IMR-90 (cell line): Measurements from ENCODE around the gene USP32. TPM values are rescaled to one million over a fixed set of nuclear protein-coding genes. Genes with fewer than 3 reads are reported as not detected.

Experiments
- ATAC-seq: fragments of 200-7000 bp; cut with Tn5 transposase; 2 replicates; pipeline ENCODE4 v1.9.1; 2020; ENCODE audit warnings: low read depth, mild to moderate bottlenecking, moderate library complexity
- BruUV-seq: library from RNA; stranded (reverse); fragments of 400-500 nt; replicated peaks from 2 replicates; lab custom pipeline; 2021; lab: Mats Ljungman, UMichigan
- CTCF ChIA-PET: fragments of 300-600 bp; formaldehyde crosslinking; extraction: SDS; loops from one replicate; lab custom pipeline; 2021; ENCODE audit warnings: antibody characterized with exemption; lab: Yijun Ruan, JAX
- POLR2A ChIA-PET: fragments of 300-600 bp; sonication (Branson Sonifier 250); formaldehyde crosslinking; loops from one replicate; lab custom pipeline; 2022; ENCODE audit warnings: antibody characterized with exemption; ENCODE audit not compliant: unreplicated experiment; lab: Charles Lee
- DNase-seq: peaks from one replicate; pipeline ENCODE4 v3.0.0; 2013
- H2AFZ ChIP-seq: replicated peaks from 2 replicates; pipeline ENCODE3; 2013; ENCODE audit warnings: low read length, mild to moderate bottlenecking; ENCODE audit not compliant: poor library complexity
- H2AK5ac ChIP-seq: 2 replicates; pipeline ENCODE4 v1.6.1; 2013; ENCODE audit warnings: low read depth, low read length, inconsistent platforms
- H2AK9ac ChIP-seq: replicated peaks from 2 replicates; pipeline ENCODE3; 2013; ENCODE audit warnings: mild to moderate bottlenecking, low read depth, low read length, moderate library complexity; ENCODE audit not compliant: poor library complexity
- H2BK120ac ChIP-seq: 2 replicates; pipeline ENCODE4 v1.6.1; 2013; ENCODE audit warnings: low read depth, low read length, inconsistent platforms
- H2BK15ac ChIP-seq: 3 replicates; pipeline ENCODE4 v1.6.1; 2013; ENCODE audit warnings: low read depth, low read length, inconsistent platforms
- H2BK20ac ChIP-seq: 2 replicates; pipeline ENCODE4 v1.6.1; 2013; ENCODE audit warnings: low read depth, mild to moderate bottlenecking, inconsistent platforms, low read length, moderate library complexity
- H2BK5ac ChIP-seq: 2 replicates; pipeline ENCODE4 v1.6.1; 2013; ENCODE audit warnings: mild to moderate bottlenecking, low read depth, low read length, inconsistent platforms; ENCODE audit not compliant: poor library complexity, severe bottlenecking
- H3K14ac ChIP-seq: replicated peaks from 2 replicates; pipeline ENCODE4 v1.6.1; 2013; ENCODE audit warnings: low read depth, low read length, inconsistent platforms
- H3K18ac ChIP-seq: 2 replicates; pipeline ENCODE4 v1.6.1; 2013; ENCODE audit warnings: low read depth, low read length, control low read depth
- H3K23ac ChIP-seq: 2 replicates; pipeline ENCODE4 v1.6.1; 2013; ENCODE audit warnings: low read depth, low read length, inconsistent platforms
- H3K27ac ChIP-seq: 2 replicates; pipeline ENCODE4 v1.5.1; 2013; ENCODE audit warnings: mild to moderate bottlenecking, control low read depth, low read length; ENCODE audit not compliant: insufficient read depth
- H3K27me3 ChIP-seq: 2 replicates; pipeline ENCODE4 v1.6.1; 2013; ENCODE audit warnings: low read length; ENCODE audit not compliant: control insufficient read depth, insufficient read depth
- H3K36me3 ChIP-seq: 2 replicates; pipeline ENCODE4 v1.6.1; 2013; ENCODE audit warnings: low read length, mixed read lengths; ENCODE audit not compliant: control insufficient read depth, insufficient read depth
- H3K4ac ChIP-seq: 2 replicates; pipeline ENCODE4 v1.6.1; 2013; ENCODE audit warnings: low read depth, low read length, inconsistent platforms
- H3K4me1 ChIP-seq: 2 replicates; pipeline ENCODE4 v1.6.1; 2013; ENCODE audit warnings: low read length, mixed read lengths; ENCODE audit not compliant: control insufficient read depth, insufficient read depth
- H3K4me2 ChIP-seq: 2 replicates; pipeline ENCODE4 v1.6.1; 2013; ENCODE audit warnings: low read depth, mild to moderate bottlenecking, control low read depth, low read length, moderate library complexity
- H3K4me3 ChIP-seq: 2 replicates; pipeline ENCODE4 v1.5.1; 2013; ENCODE audit warnings: low read depth, mild to moderate bottlenecking, control low read depth, low read length, moderate library complexity; ENCODE audit not compliant: insufficient read depth
- H3K56ac ChIP-seq: 2 replicates; pipeline ENCODE4 v1.6.1; 2013; ENCODE audit warnings: low read length, inconsistent platforms; ENCODE audit not compliant: insufficient read depth; ENCODE audit errors: extremely low read depth
- H3K79me1 ChIP-seq, 2 experiments: 2 replicates each; pipeline ENCODE4 v1.6.1; 2013; ENCODE audit warnings: low read length in 2 of 2, inconsistent platforms in 1 of 2, low read depth in 1 of 2
- H3K9ac ChIP-seq: 2 replicates; pipeline ENCODE4 v1.6.1; 2013; ENCODE audit warnings: low read depth, low read length, control low read depth
- H3K9me1 ChIP-seq: 2 replicates; pipeline ENCODE4 v1.6.1; 2013; ENCODE audit warnings: low read length, inconsistent platforms; ENCODE audit not compliant: insufficient read depth
- H3K9me3 ChIP-seq: 2 replicates; pipeline ENCODE4 v1.6.1; 2013; ENCODE audit warnings: low read length; ENCODE audit not compliant: control insufficient read depth, insufficient read depth
- H4K20me1 ChIP-seq: 2 replicates; pipeline ENCODE4 v1.6.1; 2013; ENCODE audit warnings: low read length, inconsistent platforms; ENCODE audit not compliant: insufficient read depth
- H4K5ac ChIP-seq: 2 replicates; pipeline ENCODE4 v1.6.1; 2013; ENCODE audit warnings: mild to moderate bottlenecking, low read depth, low read length, control low read depth
- H4K8ac ChIP-seq, 2 experiments: 2 replicates each; pipeline ENCODE4 v1.6.1; 2013; ENCODE audit warnings: low read depth in 2 of 2, low read length in 2 of 2, control low read depth in 1 of 2, inconsistent platforms in 1 of 2
- H4K91ac ChIP-seq: 2 replicates; pipeline ENCODE4 v1.6.1; 2013; ENCODE audit warnings: low read depth, low read length, inconsistent platforms; ENCODE audit not compliant: insufficient read depth
- CEBPB ChIP-seq: IDR thresholded peaks from 2 replicates; pipeline ENCODE4 v1.6.1; 2012; ENCODE audit warnings: low read depth, low read length, improper control_type of control experiment
- CTCF ChIP-seq: conservative IDR thresholded peaks from 2 replicates; pipeline ENCODE4 v1.5.1; 2012; ENCODE audit warnings: mild to moderate bottlenecking, low read depth, low read length, improper control_type of control experiment
- FOS ChIP-seq: fragments of 150-350 bp; IDR thresholded peaks from 2 replicates; pipeline ENCODE4 v1.6.1; 2016; ENCODE audit warnings: low read depth, low read length
- MAFK ChIP-seq: IDR thresholded peaks from 2 replicates; pipeline ENCODE4 v1.6.1; 2012; ENCODE audit warnings: low read depth, low read length, improper control_type of control experiment
- MAZ ChIP-seq: IDR thresholded peaks from 2 replicates; pipeline ENCODE4 v1.6.1; 2012; ENCODE audit warnings: low read depth, mild to moderate bottlenecking, low read length, improper control_type of control experiment, moderate library complexity, borderline replicate concordance
- POLR2A ChIP-seq: IDR thresholded peaks from 2 replicates; pipeline ENCODE4 v1.6.1; 2012; ENCODE audit warnings: mild to moderate bottlenecking, low read depth, low read length
- RAD21 ChIP-seq: IDR thresholded peaks from 2 replicates; pipeline ENCODE4 v1.6.1; 2012; ENCODE audit warnings: low read length, improper control_type of control experiment
- RCOR1 ChIP-seq: IDR thresholded peaks from 2 replicates; pipeline ENCODE4 v1.6.1; 2012; ENCODE audit warnings: mild to moderate bottlenecking, low read length, improper control_type of control experiment; ENCODE audit not compliant: insufficient replicate concordance
- SMC3 ChIP-seq: fragments of 150-350 bp; IDR thresholded peaks from 2 replicates; pipeline ENCODE4 v1.6.1; 2016; ENCODE audit warnings: low read depth, mild to moderate bottlenecking, antibody characterized with exemption, low read length, moderate library complexity
- USF2 ChIP-seq: fragments of 150-350 bp; IDR thresholded peaks from 2 replicates; pipeline ENCODE4 v1.6.1; 2017; ENCODE audit warnings: mild to moderate bottlenecking, antibody characterized with exemption, low read length, low read depth
- WGBS, 2 experiments: methylation state at CpG; one replicate each; pipeline versions ENCODE4 v1.1.5 to v1.1.7; 2013; ENCODE audit warnings: missing lambda C conversion rate in 2 of 2; ENCODE audit not compliant: insufficient read length in 1 of 2; ENCODE audit errors: extremely low coverage in 2 of 2; 5-methylcytosine and 5-hydroxymethylcytosine counted together
- dilution Hi-C: fragments of 300-500 bp; cut with HindIII; formaldehyde crosslinking; loops from one replicate; pipeline ENCODE4 v1.14.3; 2018; ENCODE audit warnings: low sequenced_read_pairs; ENCODE audit not compliant: unreplicated experiment
- in situ Hi-C: fragments of 300-500 bp; cut with MboI; formaldehyde crosslinking; loops from 3 replicates; pipeline ENCODE4 v1.14.3; 2019; ENCODE audit warnings: low sequenced_read_pairs, inconsistent platforms, mixed read lengths
- intact Hi-C: fragments of 100-400 bp; cut with micrococcal nuclease; formaldehyde crosslinking; loops from 2 replicates; pipeline ENCODE4 v1.10.0; 2022
- polyA plus RNA-seq, 3 experiments: library from polyadenylated mRNA; depleted of rRNA; stranded (reverse); fragments of >200 nt; gene quantifications; 2 replicates each; pipeline ENCODE4 v1.2.3, GENCODE V29; 2012; ENCODE audit warnings: low replicate concordance in 1 of 3
- total RNA-seq: library from RNA; depleted of rRNA; stranded (reverse); fragments of >200 nt; gene quantifications from 2 replicates; pipeline ENCODE4 v1.2.3, GENCODE V29; 2012

Gene USP32
- total and polyA plus RNA-seq, 2 of the 4 experiments (the other 2 are of a cell fraction), result 16.8 to 46.8 TPM

GRCh38 chr17:60293580-60294335, 98.2 kb downstream of the USP32 start:
- Histone ChIP-seq H4K20me1 (peaks cover 5% of the 10 kb centered on the region), H2BK15ac (no peak overlapping the region), H3K23ac (no peak overlapping the region), H2AFZ (no peak overlapping the region), H3K4me3 (no peak overlapping the region), H3K27ac (no peak overlapping the region), H2BK5ac (no peak overlapping the region), H3K9me3 (no peaks in the 10 kb centered on the region), H3K4me1 (no peaks in the 10 kb centered on the region), H4K91ac (no peak overlapping the region), H2AK5ac (no peak overlapping the region), H3K9ac (no peak overlapping the region), H2AK9ac (no peak overlapping the region), H3K4me2 (no peak overlapping the region), H4K8ac (no peak overlapping the region), H3K56ac (no peak overlapping the region), H3K14ac (no peak overlapping the region), H3K4ac (no peak overlapping the region), H2BK120ac (no peak overlapping the region), H3K79me1 (peaks cover 25 to 42% of the 10 kb centered on the region in 2 experiments), H3K9me1 (peaks cover 3% of the 10 kb centered on the region; the same call in 1 of the 2 replicates), H3K18ac (no peak overlapping the region), H4K5ac (no peak overlapping the region), H3K27me3 (no peaks in the 10 kb centered on the region), H3K36me3 (peaks cover 2% of the 10 kb centered on the region; the same call in 1 of the 2 replicates), H2BK20ac (no peak overlapping the region)
- dilution Hi-C loops, result no loop called here
- ChIA-PET CTCF (no interaction called here), POLR2A (no interaction called here)
- ATAC-seq (no peak), DNase-seq (no peak)
- TF ChIP-seq MAFK (no peak), RCOR1 (no peak), MAZ (no peak), CEBPB (no peak), POLR2A (no peak), USF2 (no peak), CTCF (no peak), FOS (no peak), RAD21 (no peak), SMC3 (no peak)
- in situ Hi-C loops, result no loop called here
- no CpG with 5 or more reads among the region's 3 CpGs for WGBS, 2 experiments
- no TSS peak for BruUV-seq
- intact Hi-C loops, result no loop called here
